GM18858 (cell line): ENCODE results near the gene ABHD11.
"Not testable (repeated sequence)": the region's sequence is repeated elsewhere in the genome, so short reads cannot be mapped to it uniquely, and the experiment has no call there.

ENCODE experiments used
- ATAC-seq: cut with Tn5 transposase; IDR thresholded peaks from one replicate; pipeline ENCODE4 v1.9.1; 2021; ENCODE audit not compliant: unreplicated experiment

ABHD11 gene

DNA sequence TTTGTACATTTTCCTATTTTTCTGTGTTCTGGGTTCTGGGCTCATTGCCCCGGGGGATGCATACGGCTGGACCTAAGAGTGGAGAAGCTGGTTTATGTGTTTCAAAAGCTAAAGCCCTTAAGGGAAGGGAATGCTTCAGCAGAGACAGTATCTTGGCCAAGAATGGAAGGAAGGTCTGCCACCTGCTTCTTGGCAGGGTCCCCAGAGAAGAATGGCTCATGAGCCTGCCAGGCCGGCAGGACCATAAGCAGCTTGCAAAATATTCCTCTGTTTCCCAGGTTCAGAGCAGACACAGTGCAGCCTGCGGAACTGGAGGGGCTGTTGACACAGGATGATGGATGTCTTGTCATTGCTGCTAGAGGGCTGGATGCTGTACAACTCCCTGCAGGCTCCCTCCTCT is 7.8 kb upstream of the ABHD11 start:
- ATAC-seq: no peak

DNA sequence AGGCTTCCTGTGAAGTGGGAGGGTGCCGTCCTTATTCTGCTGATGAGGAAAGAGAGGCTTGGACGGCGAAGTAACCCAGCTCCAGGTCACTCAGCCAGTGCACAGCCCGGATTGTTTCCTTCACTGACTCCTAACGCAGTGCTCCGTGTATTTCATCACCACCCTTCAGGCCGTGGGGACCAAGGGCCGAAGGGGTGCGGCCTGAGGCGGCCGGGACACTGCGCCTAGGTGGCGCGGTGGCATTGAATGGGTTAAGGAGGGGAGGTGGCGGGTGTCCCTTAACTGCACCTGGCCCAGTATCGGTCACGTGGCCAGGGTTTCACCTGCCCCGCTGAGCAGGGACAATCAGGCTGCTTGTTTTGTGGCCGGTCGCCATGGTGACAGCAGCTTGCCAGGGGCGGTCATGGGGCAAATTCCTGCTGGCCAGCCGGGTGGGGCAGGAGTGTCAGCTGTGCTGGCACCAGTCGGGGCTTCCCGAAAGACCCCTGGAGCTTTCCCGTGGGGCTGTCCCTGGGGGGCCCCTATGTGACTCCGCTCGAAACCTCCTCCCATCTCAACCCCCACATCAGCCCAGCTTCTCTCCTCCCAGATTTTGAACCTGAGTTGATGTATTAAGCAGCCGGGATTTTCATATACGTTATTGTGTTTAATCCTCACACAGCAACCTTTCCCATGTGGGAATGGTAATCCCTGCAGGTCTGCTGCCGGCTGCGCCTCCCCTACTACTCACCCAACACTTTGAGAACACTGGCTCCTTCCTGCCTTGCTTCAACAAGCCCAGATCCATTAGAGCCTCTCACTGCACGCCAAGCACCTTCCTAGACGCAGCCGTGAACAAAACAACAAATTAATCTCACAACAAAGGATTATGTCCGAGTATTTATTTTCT is 4.4 kb upstream of the ABHD11 start:
- no peak for ATAC-seq

DNA sequence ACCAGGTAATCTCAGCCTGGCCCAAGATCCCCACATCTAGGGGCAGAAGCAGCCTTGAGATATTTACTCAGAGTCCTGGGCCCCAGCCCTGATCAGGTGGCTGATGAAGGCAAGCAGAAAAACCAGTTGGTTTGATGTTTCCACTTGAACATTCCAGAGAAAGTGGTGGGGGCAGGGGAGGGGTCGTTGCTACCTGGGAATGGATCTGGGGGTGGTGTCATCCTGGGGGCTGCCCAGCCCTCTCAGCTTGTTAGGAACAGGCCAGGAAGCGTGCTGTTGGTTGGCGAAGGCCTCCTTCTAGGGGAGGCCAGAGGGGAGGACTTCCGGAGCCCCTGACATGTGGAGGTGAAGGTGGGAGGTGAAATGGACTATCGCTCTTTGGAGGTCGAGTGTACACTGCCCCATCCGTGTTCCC is 3.7 kb upstream of the ABHD11 start:
- ATAC-seq: no peak

DNA sequence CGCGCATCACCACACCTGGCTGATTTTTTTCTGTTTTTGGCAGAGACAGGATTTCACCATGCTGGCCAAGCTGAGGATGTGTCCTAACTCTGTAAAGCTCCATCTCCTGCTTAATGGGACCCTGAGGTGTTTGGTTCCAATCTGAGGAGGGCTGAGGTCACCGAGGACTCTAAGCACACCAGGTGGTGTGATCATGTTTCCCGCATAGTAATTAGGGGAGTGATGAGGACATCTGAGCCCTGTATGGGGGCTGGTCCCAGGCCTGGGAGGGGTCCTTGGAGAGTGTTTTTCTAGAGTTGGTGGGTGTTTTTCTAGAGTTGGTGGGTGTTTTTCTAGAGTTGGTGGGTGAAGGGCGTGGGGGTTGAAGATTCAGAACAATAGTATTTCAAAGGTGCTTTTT is 3.0 kb upstream of the ABHD11 start:
- no peak for ATAC-seq

DNA sequence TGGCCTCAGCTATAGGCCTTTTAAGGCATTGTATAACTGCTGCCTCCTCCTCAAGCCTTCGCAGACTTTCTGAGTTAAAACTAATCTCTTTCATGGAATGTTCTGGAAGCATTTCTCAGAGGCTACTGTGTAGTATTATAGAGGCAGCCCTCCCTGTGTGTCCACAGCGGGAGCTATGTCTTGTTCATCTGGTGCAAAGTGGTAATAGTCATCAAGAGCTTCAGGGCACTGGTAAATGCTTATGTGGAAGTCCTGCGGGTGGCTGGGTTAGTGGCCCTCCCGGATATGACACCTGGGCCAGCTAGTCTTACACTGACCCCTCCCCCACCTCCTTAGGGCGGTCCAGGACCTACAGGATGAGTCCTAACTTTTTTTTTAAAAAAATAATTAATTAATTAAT is 2.2 kb upstream of the ABHD11 start:
- no peak for ATAC-seq

DNA sequence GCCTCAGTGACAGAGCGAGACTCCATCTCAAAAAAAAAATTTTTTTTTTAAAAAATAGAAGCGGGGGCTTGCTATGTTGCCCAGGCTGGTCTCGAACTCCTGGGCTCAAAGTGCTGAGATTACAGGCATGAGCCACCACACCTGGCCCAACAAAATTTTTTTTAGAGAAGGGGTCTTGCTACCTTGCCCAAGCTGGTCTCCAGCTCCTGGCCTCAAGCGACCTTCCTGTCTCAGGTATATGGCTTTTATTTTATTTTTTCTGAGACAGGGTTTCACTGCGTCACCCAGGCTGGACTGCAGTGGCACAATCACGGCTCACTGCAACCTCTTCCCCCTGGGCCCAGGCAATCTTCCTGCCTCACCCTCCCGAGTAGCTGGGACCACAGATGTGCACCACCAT is 1.6 kb upstream of the ABHD11 start:
- no peak for ATAC-seq

DNA sequence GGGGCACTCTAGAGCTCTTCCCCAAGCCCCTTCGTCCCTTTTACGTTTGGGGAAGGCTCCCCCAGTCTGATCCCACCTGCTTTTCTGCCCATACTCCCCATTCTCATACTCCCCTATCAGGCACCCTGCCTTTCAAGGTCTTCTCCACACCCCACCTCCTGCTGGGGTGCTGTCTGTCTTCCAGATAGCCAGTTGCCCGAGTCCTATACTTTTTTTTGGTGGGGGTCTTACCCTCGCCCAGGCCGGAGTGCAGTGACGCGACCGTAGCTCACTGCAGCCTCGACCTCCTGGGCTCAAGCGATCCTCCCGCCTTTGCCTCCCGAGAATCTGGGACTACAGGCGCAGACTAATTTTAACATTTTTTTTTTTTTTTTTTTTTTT is 775 bp upstream of the ABHD11 start:
- ATAC-seq: no peak

DNA sequence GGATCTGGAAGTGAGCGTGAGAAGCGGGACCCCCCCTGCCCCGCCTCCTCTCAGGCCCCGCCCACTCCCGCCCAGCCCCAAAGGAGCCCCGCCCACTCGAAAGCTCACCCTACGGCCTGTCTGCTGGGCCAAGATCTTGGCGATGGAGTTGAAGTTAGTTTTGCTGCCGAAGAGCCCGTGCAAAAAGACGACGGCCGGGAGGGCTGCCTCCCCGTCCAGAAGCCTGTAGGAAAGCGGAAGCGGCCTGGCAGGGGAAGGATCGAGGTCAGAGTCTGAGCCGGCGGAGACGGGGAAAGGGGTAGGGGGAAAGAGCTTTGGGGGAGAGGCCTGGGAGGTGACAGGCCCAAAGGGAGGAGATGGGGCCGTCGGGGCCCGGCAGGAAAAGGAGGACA is 386 bp downstream of the ABHD11 start:
- no peak for ATAC-seq

DNA sequence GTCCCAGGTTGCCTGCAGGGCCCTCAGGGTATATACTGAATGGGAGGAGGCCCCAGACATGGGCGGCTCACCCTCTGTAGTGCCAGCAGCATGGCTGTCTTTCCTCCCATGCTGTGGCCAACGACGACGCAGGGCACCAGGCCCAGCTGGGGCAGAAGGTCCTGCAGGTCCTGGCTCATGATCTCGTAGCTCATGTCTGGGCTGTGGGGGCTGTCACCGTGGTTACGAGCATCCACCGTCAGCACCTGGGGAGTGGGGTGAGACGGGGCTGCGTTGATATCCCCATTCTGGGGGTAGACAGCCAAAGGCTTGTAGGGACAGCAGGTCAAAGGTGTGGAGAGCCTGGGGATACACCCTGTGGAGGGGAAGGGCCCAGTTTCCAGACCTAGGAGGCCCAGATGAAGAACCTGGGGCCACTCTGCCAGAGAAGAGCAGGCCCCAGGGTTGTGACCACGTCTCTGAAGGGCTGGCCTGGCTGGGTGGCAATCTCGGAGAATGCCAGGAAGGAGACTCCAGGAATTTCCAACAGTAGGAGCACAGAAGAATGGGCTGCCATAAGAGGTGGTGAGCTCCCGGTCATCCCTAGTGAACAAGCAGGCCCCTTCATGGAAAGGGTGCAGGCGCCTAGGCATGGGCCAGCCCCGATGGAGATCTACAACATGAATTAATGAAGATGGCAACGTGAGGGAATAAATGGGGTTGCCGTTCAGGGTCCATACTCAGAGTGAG is 947 bp downstream of the ABHD11 start:
- ATAC-seq: no peak

DNA sequence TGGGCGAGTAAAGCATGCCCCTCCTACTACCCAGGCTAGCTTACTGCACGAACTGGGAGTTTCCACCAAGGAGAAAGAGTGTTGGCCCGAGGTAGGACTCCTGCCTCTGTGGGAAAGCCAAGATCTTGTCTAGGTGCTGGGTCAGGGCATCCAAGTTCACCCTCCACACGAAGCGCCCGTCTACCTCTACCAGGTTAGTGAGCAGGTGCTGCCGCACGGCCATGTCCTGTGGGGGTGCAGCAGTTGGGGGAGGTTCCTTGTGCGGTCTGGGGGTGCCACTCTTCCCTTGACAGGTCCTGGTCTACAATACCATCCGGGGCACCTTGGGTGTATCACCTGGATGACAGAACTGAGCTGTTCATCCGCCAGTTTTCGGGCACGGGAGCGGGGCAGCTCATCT is 1.7 kb downstream of the ABHD11 start:
- no peak for ATAC-seq

DNA sequence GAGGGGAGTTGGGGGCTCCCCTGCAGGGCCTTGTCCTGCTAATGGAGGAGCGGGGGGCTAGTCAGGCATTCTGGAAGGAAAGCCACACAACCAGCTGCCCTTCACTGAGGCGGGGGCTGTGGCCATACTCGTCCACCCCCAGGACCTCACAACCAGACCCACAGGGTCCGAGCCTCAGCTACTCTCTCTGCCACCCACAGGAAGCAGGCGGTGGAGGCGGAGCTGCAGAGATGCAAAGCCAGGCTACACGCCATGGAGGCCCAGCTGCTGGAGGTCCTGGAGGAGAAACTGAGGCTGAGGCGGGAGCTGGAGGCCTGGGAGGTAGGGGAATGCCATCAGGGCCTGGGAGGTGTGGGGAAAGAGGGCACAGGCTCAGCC is 3.1 kb downstream of the ABHD11 start:
- no peak for ATAC-seq

DNA sequence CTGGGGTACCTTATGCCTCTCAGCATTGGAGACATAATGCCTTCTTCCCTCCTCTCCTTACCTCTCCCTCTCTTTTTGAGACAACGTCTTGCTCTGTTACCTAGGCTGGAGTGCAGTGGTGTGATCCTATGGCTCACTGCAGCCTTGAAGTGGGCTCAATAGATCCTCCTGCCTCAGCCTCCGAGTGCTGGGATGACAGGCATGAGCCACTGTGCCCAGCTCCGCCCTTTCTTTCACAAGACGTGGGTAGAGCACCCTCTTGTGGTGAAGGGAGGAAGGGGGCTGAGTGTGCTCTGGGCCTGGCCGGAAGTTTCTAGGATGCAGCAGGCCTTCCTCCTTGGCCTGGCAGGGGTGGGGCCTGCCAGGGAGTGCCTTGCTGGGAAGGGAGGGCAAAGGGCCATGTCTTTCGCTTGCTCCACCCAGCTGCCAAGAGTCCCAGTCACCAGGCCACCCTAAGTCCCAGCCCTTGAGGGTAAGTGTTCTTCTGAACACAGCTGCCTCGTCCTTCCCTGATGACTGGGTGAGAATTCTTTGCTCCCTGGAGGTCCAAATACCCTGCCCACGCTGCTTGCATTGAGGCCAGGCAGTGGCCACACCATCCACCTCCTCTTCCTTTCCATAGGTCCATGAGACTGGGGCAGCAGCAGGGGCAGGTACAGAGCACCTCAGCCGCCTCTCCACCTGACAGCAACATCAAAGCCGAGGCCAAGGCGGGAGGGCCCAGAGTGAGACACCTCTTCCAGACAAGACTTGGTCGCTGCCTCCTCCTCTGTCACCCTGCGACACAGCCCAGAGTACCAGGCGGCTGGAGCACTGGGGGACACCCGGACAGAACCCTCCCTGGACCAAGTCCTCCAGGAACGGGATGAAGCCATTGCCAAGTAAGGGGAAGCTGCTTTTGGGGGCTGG is 3.7 kb downstream of the ABHD11 start:
- no peak for ATAC-seq

DNA sequence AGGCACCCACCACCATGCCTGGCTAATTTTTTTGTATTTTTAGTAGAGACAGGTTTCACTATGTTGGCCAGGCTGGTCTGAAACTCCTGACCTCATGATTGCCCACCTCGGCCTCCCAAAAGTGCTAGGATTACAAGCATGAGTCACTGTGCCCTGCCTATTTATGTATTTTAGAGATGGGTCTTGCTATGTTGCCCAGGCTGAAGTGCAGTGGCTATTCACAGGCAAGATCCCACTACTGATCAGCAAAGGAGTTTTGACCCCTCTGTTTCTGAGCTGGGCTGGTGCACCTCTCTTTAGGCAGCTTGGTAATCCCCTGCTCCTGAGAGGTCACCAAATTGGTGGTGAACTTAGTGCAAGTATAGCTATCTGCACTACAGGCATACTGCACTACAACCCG is 6.2 kb downstream of the ABHD11 start:
- ATAC-seq: no peak

DNA sequence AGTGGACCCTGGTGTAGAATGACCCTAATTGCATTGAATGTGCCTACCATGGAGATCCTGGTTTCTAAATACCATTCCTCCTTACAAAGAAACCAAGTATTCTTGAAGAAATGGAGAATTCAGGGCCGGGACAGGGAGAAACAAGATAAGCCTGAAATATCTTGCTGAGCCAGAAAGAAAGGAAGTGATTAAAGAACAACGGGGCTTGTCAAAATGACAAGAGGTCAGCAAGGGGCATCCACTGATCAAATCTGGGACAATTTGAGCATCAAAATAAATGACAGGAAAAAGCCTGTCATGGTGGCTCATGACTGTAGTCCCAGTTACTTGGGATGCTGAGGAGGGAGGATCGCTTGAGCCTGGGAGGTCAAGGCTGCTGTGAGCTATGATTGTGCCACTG is 8.1 kb downstream of the ABHD11 start:
- no peak for ATAC-seq

DNA sequence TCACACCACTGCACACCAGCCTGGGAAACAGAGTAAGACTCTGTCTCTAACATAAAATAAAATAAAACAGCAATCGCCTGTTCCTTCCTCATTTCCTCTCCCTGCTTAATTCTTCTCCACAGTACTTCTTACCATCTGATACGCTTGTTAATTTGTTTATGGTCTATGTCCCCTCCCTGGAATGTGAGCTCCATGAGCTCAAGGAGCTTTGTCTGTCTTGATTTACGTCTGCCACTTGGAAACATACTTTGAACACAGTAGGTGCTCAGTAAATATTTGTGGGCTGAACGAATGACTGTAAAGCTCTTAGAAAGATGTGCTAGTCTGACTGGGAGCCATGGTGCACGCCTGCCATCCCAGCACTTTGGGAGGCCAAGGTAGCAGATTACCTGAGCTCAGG is 10.1 kb downstream of the ABHD11 start:
- no peak for ATAC-seq

DNA sequence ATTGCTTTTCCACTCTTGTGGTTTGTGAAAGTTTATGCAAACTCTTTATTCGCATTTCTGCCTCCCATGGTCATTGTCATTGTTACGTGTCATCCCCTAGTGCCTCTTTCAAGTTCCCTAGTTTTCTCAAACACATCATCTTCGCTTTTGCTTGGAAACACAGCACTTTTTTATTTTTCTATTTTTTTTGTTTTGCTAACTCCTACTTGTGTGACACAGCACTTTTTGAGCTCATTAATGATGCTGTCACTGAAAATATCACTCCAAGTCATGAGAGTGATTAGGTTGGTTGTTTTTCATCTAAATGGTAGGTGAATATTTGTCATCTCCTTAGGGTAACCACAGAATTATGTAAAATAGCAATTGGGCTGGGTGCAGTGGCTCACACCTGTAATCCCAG is 10.7 kb downstream of the ABHD11 start:
- no peak for ATAC-seq

DNA sequence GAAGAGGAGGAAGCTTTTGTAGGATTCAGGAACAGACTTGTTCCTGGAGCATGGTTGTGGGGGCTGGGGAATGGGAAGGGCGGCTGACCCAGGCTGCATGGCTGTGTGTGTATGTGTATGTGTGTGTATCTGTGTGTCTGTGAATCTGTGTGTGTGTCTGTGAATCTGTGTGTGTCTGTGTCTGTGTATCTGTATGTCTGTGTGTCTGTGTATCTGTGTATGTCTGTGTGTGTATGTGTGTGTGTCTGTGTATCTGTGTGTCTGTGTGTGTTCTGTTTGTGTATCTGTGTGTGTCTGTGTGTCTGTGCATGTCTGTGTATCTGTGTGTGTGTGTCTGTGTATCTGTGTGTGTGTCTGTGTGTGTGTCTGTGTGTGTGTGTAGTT is 12.5 kb downstream of the ABHD11 start:
- ATAC-seq: no peak

DNA sequence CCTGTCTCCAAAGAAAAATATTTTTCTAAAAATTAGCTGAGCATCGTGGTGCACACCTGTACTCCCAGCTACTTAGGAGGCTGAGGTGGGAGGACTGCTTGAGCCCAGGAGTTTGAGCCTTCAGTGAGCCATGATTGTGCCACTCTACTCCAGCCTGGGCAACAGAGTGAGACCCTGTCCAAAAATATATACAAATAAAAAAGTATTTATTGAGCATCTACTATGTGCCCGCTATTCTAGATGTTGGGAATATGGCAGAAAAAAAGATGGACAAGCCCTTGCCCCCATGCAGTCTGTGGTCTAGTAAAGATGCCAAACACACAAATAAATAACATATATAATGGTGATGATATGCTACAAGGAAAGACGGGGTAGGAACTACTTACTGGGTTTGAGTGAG is 14.8 kb downstream of the ABHD11 start:
- ATAC-seq: no peak

DNA sequence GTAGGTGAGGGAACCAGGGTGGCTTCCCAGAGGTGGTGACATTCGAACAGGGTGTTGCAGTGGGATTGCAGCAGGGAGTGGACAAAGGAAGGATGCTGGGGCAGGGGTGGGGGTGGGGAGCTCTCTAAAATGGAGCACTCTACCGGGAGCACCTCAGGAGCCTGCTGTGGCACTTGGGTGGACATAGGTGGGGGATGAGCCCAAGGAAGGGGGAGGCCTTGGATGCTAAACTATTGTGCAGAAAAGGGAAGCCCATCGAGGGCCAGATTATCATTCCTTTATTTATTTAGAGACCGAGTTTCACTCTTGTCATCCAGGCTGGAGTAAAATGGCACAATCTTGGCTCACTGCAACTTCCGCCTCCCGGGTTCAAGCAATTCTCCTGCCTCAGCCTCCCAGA is 15.8 kb downstream of the ABHD11 start:
- ATAC-seq: no peak

DNA sequence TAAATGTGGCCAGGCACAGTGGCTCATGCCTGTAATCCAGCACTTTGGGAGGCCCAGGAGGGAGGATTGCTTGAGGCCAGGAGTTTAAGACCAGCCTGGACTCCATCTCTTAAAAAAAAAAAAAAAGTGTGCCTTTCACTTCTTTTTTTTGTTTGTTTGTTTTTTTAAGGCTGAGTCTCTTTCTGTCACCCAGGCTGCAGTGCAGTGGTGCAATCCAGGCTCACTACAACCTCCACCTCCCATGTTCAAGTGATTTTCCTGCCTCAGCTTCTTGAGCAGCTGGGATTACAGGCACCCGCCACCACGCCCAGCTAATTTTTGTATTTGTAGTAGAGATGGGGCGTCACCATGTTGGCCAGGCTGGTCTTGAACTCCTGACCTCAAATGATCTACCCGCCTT is 16.4 kb downstream of the ABHD11 start:
- ATAC-seq: not testable (repeated sequence)

DNA sequence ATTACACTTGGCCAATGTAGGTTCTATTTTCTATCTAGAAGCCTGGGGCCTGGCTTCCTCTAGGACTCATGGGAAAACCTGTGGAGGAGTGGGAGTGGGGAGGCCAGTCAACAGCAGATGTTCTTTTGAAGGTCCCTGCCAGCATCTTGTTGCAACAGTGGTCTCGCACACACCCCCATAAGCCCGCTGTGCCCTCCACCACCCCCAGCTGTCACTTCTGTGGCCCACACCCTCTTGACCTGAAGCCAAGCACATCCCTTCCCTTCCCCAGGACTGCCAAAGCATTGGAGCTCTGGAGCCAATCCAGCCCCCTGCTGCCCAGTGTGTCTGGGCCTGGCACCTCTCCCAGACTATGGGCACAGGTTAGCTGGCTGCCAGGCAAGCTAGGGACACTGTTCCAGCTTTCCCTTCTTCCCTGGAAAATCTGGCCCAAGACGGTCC is 17.2 kb downstream of the ABHD11 start:
- no peak for ATAC-seq

DNA sequence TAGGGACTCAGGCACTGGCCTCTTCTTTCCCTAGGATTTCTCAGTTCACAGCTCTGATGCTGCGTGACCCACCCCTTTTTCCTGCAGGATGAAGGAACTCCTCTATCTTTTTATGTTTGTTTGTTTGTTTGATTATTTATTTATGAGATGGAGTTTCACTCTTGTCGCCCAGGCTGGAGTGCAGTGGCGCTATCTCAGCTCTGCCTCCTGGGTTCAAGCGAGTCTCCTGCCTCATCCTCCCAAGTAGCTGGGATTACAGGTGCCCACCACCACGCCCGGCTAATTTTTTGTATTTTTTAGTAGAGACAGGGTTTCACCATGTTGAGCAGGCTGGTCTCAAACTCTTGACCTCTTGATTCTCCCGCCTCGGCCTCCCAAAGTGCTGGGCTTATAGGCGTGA is 18.2 kb downstream of the ABHD11 start:
- not testable (repeated sequence) for ATAC-seq
